ENCODE data around the gene LPO.

GRCh38 chr17:58224315-58224714, 14.1 kb upstream of the LPO start:
- TF ChIP-seq HDGF (IDR thresholded peaks at IDR 0.05), result no peak
- TF ChIP-seq, protein P1, sequence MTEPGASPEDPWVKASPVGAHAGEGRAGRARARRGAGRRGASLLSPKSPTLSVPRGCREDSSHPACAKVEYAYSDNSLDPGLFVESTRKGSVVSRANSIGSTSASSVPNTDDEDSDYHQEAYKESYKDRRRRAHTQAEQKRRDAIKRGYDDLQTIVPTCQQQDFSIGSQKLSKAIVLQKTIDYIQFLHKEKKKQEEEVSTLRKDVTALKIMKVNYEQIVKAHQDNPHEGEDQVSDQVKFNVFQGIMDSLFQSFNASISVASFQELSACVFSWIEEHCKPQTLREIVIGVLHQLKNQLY (CRISPR knock-in tag; conservative IDR thresholded peaks at IDR 0.05), result no peak
- TF ChIP-seq, protein P2, sequence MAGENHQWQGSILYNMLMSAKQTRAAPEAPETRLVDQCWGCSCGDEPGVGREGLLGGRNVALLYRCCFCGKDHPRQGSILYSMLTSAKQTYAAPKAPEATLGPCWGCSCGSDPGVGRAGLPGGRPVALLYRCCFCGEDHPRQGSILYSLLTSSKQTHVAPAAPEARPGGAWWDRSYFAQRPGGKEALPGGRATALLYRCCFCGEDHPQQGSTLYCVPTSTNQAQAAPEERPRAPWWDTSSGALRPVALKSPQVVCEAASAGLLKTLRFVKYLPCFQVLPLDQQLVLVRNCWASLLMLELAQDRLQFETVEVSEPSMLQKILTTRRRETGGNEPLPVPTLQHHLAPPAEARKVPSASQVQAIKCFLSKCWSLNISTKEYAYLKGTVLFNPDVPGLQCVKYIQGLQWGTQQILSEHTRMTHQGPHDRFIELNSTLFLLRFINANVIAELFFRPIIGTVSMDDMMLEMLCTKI (IDR thresholded peaks at IDR 0.05; ENCODE audit: partially characterized antibody), result no peak

Data from K562 (cell line).